ENCODE measurements around the gene TMEM39B. TPM values are rescaled to one million over a fixed set of nuclear protein-coding genes. Genes with fewer than 3 reads are reported as not detected.

Gene TMEM39B
- total and polyA plus RNA-seq, 2 of the 4 experiments (the other 2 are of a cell fraction) = 6.5 to 28.7 TPM

DNA sequence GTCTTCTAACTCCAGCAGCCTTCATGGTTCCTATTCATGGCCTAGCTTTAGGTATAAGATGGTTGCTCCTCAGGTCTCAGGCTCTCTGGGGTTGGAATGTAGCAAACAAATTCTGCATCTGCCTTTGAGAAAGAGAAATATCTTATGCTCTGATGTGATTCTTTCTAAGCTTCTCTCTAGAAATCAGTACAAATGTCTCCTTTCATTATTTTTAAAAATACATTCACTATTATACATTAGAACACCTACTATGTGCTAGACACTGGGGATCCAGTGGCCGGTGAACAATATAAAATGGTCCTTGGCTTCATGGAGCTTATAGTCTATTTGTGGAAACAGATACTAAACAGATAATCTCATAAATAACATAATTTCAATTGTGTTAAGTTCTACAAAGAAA, 16.1 kb upstream of the TMEM39B start:
- H3K4me3 ChIP-seq (ENCODE audit: insufficient read depth, low read depth, low read length) = no peak overlapping the region
- POLR2A ChIA-PET (ENCODE audit: unreplicated experiment) = no interaction called here
- no peak overlapping the region for H3K56ac ChIP-seq (ENCODE audit: extremely low read depth, insufficient read depth, low read length)
- H3K79me1 ChIP-seq (ENCODE audit: low read depth in 1 of 2, low read length in 2 of 2) = peaks cover 41 to 84% of the 10 kb centered on the region in 2 experiments
- no peaks in the 10 kb centered on the region for H3K9me3 ChIP-seq (ENCODE audit: control insufficient read depth, insufficient read depth, low read length)
- H3K9me1 ChIP-seq (ENCODE audit: insufficient read depth, low read length) = peaks cover 12% of the 10 kb centered on the region
- H3K9ac ChIP-seq (ENCODE audit: low read depth, low read length) = no peak overlapping the region
- dilution Hi-C loops (cut with HindIII; ENCODE audit: low sequenced_read_pairs, unreplicated experiment) (no loop called here), intact Hi-C loops (cut with micrococcal nuclease) (no loop called here), in situ Hi-C loops (cut with MboI; ENCODE audit: low sequenced_read_pairs) (no loop called here)
- DNase-seq (no peak), ATAC-seq (ENCODE audit: low read depth) (no peak)
- no CpG with 5 or more reads among the region's 1 CpG for WGBS, 2 experiments (ENCODE audit: extremely low coverage in 2 of 2, insufficient read length in 1 of 2)
- no peak overlapping the region for H2BK20ac ChIP-seq (ENCODE audit: low read depth, low read length)
- no peak overlapping the region for H3K4ac ChIP-seq (ENCODE audit: low read depth, low read length)
- no peak overlapping the region for H4K8ac ChIP-seq (ENCODE audit: low read depth in 2 of 2, low read length in 2 of 2)
- H3K27ac ChIP-seq (ENCODE audit: insufficient read depth, low read length) = no peak overlapping the region
- no peak overlapping the region for H3K14ac ChIP-seq (replicated peaks; ENCODE audit: low read depth, low read length)
- H2BK5ac ChIP-seq (ENCODE audit: low read depth, low read length, poor library complexity, severe bottlenecking) = no peak overlapping the region
- TF ChIP-seq CHD1 (IDR thresholded peaks at IDR 0.05; ENCODE audit: low read depth, low read length) (no peak), BHLHE40 (IDR thresholded peaks at IDR 0.05; ENCODE audit: low read depth, low read length) (no peak), FOS (IDR thresholded peaks at IDR 0.05; ENCODE audit: low read depth, low read length) (no peak), MAZ (IDR thresholded peaks at IDR 0.05; ENCODE audit: borderline replicate concordance, low read depth, low read length) (no peak), SMC3 (IDR thresholded peaks at IDR 0.05; ENCODE audit: low read depth, low read length) (no peak), CEBPB (IDR thresholded peaks at IDR 0.05; ENCODE audit: low read depth, low read length) (no peak), RFX5 (IDR thresholded peaks at IDR 0.05; ENCODE audit: low read depth, low read length) (no peak), MAFK (IDR thresholded peaks at IDR 0.05; ENCODE audit: low read depth, low read length) (no peak), NFE2L2 (IDR thresholded peaks at IDR 0.05; ENCODE audit: low read depth, low read length) (no peak), POLR2A (IDR thresholded peaks at IDR 0.05; ENCODE audit: low read depth, low read length) (no peak), RAD21 (IDR thresholded peaks at IDR 0.05; ENCODE audit: low read length) (no peak), ELK1 (IDR thresholded peaks at IDR 0.05; ENCODE audit: borderline replicate concordance, low read depth, low read length) (no peak), MXI1 (IDR thresholded peaks at IDR 0.05; ENCODE audit: borderline replicate concordance, low read depth, low read length) (no peak), RCOR1 (IDR thresholded peaks at IDR 0.05; ENCODE audit: insufficient replicate concordance, low read length) (no peak)
- TF ChIP-seq, protein P1, sequence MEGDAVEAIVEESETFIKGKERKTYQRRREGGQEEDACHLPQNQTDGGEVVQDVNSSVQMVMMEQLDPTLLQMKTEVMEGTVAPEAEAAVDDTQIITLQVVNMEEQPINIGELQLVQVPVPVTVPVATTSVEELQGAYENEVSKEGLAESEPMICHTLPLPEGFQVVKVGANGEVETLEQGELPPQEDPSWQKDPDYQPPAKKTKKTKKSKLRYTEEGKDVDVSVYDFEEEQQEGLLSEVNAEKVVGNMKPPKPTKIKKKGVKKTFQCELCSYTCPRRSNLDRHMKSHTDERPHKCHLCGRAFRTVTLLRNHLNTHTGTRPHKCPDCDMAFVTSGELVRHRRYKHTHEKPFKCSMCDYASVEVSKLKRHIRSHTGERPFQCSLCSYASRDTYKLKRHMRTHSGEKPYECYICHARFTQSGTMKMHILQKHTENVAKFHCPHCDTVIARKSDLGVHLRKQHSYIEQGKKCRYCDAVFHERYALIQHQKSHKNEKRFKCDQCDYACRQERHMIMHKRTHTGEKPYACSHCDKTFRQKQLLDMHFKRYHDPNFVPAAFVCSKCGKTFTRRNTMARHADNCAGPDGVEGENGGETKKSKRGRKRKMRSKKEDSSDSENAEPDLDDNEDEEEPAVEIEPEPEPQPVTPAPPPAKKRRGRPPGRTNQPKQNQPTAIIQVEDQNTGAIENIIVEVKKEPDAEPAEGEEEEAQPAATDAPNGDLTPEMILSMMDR (conservative IDR thresholded peaks at IDR 0.05; ENCODE audit: low read depth, low read length) = no peak
- TF ChIP-seq, protein P2, sequence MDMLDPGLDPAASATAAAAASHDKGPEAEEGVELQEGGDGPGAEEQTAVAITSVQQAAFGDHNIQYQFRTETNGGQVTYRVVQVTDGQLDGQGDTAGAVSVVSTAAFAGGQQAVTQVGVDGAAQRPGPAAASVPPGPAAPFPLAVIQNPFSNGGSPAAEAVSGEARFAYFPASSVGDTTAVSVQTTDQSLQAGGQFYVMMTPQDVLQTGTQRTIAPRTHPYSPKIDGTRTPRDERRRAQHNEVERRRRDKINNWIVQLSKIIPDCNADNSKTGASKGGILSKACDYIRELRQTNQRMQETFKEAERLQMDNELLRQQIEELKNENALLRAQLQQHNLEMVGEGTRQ (IDR thresholded peaks at IDR 0.05; ENCODE audit: low read depth, low read length) = no peak
- no peak overlapping the region for H3K4me2 ChIP-seq (ENCODE audit: low read depth, low read length)
- H2AFZ ChIP-seq (replicated peaks; ENCODE audit: low read length, poor library complexity) = no peak overlapping the region
- no peak overlapping the region for H3K23ac ChIP-seq (ENCODE audit: low read depth, low read length)
- H2BK15ac ChIP-seq (ENCODE audit: low read depth, low read length) = no peak overlapping the region
- H3K27me3 ChIP-seq (ENCODE audit: control insufficient read depth, insufficient read depth, low read length) = no peaks in the 10 kb centered on the region
- CTCF ChIA-PET = interaction anchor here (0.5 kb wide), 1 partner anchor 775 kb away, joined by 6 read pairs; no protein-coding TSS in a partner anchor
- H4K91ac ChIP-seq (ENCODE audit: insufficient read depth, low read depth, low read length) = no peak overlapping the region
- peaks cover 42% of the 10 kb centered on the region for H4K20me1 ChIP-seq (ENCODE audit: insufficient read depth, low read length)
- peaks cover 3% of the 10 kb centered on the region for H3K4me1 ChIP-seq (ENCODE audit: control insufficient read depth, insufficient read depth, low read length)
- H2BK120ac ChIP-seq (ENCODE audit: low read depth, low read length) = no peak overlapping the region
- H2AK5ac ChIP-seq (ENCODE audit: low read depth, low read length) = no peak overlapping the region
- H3K18ac ChIP-seq (ENCODE audit: low read depth, low read length) = no peak overlapping the region
- BruUV-seq (replicated peaks) = no TSS peak
- no peak overlapping the region for H4K5ac ChIP-seq (ENCODE audit: low read depth, low read length)
- H3K36me3 ChIP-seq (ENCODE audit: control insufficient read depth, insufficient read depth, low read length) = peaks cover 65% of the 10 kb centered on the region
- H2AK9ac ChIP-seq (replicated peaks; ENCODE audit: low read depth, low read length, poor library complexity) = no peak overlapping the region

Measured in IMR-90 (cell line).